ENCODE results near the gene EVC2. TPM values are rescaled to one million over a fixed set of nuclear protein-coding genes. Genes with fewer than 3 reads are reported as not detected.

The EVC2 gene
- total RNA-seq, 2 experiments from 2014 or later, result 0.68 to 0.69 TPM

GRCh38 chr4:5558502-5558901 is 149.9 kb downstream of the EVC2 start:
- Mint-ChIP-seq H3K9me3 (peaks cover 3% of the 10 kb centered on the region), H3K36me3 (no peaks in the 10 kb centered on the region), H3K27ac (no peak overlapping the region), H3K4me3 (no peak overlapping the region), H3K4me1 (no peaks in the 10 kb centered on the region), H3K27me3 (no peaks in the 10 kb centered on the region)
- POLR2A ChIA-PET, result no interaction called here
- DNase-seq, result no peak
- no peak for ATAC-seq (ENCODE audit: low read depth)

DNA sequence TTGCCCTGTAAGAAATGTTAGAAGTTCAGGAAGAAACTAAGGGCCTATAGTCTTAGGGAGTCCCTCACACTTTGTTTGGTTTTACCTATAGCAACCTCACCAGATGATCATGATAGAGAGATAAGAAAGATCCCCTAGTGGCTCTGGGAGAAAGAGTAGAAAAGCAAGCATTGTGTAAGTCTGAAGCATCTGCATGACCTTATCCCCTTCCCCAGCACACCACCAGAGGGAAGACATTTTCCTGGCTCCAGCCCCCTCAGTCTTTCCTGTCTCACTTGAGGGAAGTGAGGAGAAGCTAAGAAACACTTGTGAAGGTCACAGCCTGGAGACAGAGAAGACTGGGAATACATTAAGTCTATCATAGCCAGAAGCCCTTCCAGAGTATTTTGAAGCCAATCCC is 154.0 kb downstream of the EVC2 start:
- no peak overlapping the region for H3K4me3 Mint-ChIP-seq
- ATAC-seq (ENCODE audit: low read depth) (no peak), DNase-seq (no peak)
- H3K36me3 Mint-ChIP-seq, result no peaks in the 10 kb centered on the region
- no peaks in the 10 kb centered on the region for H3K27me3 Mint-ChIP-seq
- H3K27ac Mint-ChIP-seq, result no peak overlapping the region
- no peaks in the 10 kb centered on the region for H3K4me1 Mint-ChIP-seq
- H3K9me3 Mint-ChIP-seq, result peaks cover 7% of the 10 kb centered on the region
- POLR2A ChIA-PET, result no interaction called here

DNA sequence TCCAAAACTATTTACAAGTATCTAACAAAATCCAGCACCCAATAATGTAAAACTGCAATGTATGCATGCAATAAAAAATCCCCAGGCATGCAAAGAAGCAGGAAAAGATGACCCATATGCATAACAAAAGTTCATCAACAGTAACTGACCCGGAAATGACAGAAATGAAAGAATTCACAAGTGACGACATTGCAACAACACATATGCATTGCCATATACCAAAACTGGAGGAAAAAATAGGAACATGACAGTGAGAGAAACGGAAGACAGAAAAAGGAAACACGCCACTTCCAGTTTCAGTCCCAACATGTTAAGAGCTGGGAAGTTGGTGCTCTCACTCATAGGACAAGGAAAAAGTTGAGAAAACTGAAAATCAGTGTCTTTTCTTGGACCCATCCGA is 154.6 kb downstream of the EVC2 start:
- no peaks in the 10 kb centered on the region for H3K27me3 Mint-ChIP-seq
- POLR2A ChIA-PET, result no interaction called here

GRCh38 chr4:5552451-5552850 is 155.9 kb downstream of the EVC2 start:
- Mint-ChIP-seq H3K27me3 (no peaks in the 10 kb centered on the region), H3K9me3 (peaks cover 7% of the 10 kb centered on the region), H3K36me3 (no peaks in the 10 kb centered on the region), H3K4me3 (no peak overlapping the region), H3K4me1 (no peaks in the 10 kb centered on the region), H3K27ac (no peak overlapping the region)
- ATAC-seq (ENCODE audit: low read depth) (no peak), DNase-seq (no peak)
- POLR2A ChIA-PET, result no interaction called here

More for the DNA sequence above, 154.6 kb downstream of the EVC2 start:
- DNase-seq (no peak), ATAC-seq (ENCODE audit: low read depth) (no peak)
- Mint-ChIP-seq H3K9me3 (peaks cover 7% of the 10 kb centered on the region), H3K4me1 (no peaks in the 10 kb centered on the region), H3K36me3 (no peaks in the 10 kb centered on the region), H3K4me3 (no peak overlapping the region), H3K27ac (no peak overlapping the region)

DNA sequence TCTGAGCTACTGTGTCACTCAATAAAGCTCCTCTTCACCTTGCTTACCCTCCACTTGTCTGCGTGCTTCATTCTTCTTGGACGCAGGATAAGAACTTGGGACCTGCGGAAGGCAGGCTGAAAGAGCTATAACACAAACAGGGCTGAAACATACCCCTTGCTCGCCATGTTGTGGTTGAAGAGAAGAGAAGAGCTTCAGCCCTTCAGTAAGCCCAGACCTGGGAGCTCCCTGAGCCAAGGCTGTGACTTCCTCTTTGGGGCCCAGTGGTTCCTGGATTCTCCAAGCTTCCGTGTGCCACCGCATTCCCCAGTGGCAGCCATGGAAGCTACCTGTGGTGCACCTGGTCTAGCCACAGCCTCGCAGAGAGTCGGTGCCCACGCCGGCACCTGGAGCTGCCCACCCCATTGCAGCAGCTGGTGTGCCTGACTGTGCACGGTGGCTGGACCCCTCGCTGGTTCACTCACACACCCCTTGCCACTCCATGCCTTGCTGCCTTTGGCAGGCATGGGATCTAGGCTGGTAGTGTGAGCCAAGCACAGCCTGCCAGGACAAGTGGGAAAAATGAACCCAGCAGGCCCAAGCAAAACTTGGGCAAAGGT is 160.6 kb downstream of the EVC2 start:
- no peak for DNase-seq

GRCh38 chr4:5545271-5545670 is 163.1 kb downstream of the EVC2 start:
- DNase-seq, result no peak
- POLR2A ChIA-PET, result no interaction called here
- no peaks in the 10 kb centered on the region for H3K4me1 Mint-ChIP-seq
- no peak overlapping the region for H3K4me3 Mint-ChIP-seq
- ATAC-seq (ENCODE audit: low read depth), result no peak
- peaks cover 2% of the 10 kb centered on the region for H3K9me3 Mint-ChIP-seq
- H3K36me3 Mint-ChIP-seq, result no peaks in the 10 kb centered on the region
- H3K27me3 Mint-ChIP-seq, result no peaks in the 10 kb centered on the region
- H3K27ac Mint-ChIP-seq, result no peak overlapping the region

More for the DNA sequence above, 160.6 kb downstream of the EVC2 start:
- H3K9me3 Mint-ChIP-seq, result peaks cover 4% of the 10 kb centered on the region
- no peak overlapping the region for H3K4me3 Mint-ChIP-seq
- H3K4me1 Mint-ChIP-seq, result no peaks in the 10 kb centered on the region
- no peaks in the 10 kb centered on the region for H3K36me3 Mint-ChIP-seq
- POLR2A ChIA-PET, result no interaction called here
- no peaks in the 10 kb centered on the region for H3K27me3 Mint-ChIP-seq
- H3K27ac Mint-ChIP-seq, result no peak overlapping the region
- ATAC-seq (ENCODE audit: low read depth), result no peak

DNA sequence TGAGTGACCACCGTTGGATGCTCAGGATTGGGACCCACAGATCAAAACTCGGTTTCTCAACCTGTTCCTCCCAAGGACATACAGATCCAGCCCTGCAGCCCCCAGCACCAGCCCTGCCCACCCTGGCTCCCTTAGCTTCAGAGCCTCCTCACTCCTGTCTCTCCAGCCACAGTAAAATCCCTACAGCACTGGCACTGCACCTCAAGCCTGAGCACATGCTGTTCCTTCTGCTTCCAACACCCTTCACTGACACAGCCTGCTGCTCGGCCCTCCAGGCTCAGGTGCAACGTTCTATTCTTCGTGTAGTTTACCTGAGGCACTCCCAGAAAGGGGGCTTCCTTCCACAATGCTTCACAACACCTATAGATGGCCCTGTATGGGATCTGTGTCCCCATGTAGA is 163.6 kb downstream of the EVC2 start:
- H3K27ac Mint-ChIP-seq, result no peak overlapping the region
- no peaks in the 10 kb centered on the region for H3K4me1 Mint-ChIP-seq
- peaks cover under 1% of the 10 kb centered on the region for H3K9me3 Mint-ChIP-seq
- ATAC-seq (ENCODE audit: low read depth) (no peak), DNase-seq (no peak)
- no peaks in the 10 kb centered on the region for H3K36me3 Mint-ChIP-seq
- H3K27me3 Mint-ChIP-seq, result no peaks in the 10 kb centered on the region
- POLR2A ChIA-PET, result no interaction called here
- H3K4me3 Mint-ChIP-seq, result no peak overlapping the region

GRCh38 chr4:5543681-5544080 is 164.7 kb downstream of the EVC2 start:
- ATAC-seq (ENCODE audit: low read depth) (no peak), DNase-seq (no peak)
- POLR2A ChIA-PET, result no interaction called here
- no peaks in the 10 kb centered on the region for H3K36me3 Mint-ChIP-seq
- H3K9me3 Mint-ChIP-seq, result no peaks in the 10 kb centered on the region
- no peak overlapping the region for H3K4me3 Mint-ChIP-seq
- no peak overlapping the region for H3K27ac Mint-ChIP-seq
- H3K27me3 Mint-ChIP-seq, result no peaks in the 10 kb centered on the region
- no peaks in the 10 kb centered on the region for H3K4me1 Mint-ChIP-seq

GRCh38 chr4:5541169-5541568 is 167.2 kb downstream of the EVC2 start:
- Mint-ChIP-seq H3K4me3 (no peak overlapping the region), H3K27me3 (no peaks in the 10 kb centered on the region), H3K4me1 (no peaks in the 10 kb centered on the region), H3K27ac (no peak overlapping the region), H3K36me3 (no peaks in the 10 kb centered on the region), H3K9me3 (no peaks in the 10 kb centered on the region)
- ATAC-seq (ENCODE audit: low read depth), result no peak
- POLR2A ChIA-PET, result no interaction called here
- DNase-seq, result no peak

DNA sequence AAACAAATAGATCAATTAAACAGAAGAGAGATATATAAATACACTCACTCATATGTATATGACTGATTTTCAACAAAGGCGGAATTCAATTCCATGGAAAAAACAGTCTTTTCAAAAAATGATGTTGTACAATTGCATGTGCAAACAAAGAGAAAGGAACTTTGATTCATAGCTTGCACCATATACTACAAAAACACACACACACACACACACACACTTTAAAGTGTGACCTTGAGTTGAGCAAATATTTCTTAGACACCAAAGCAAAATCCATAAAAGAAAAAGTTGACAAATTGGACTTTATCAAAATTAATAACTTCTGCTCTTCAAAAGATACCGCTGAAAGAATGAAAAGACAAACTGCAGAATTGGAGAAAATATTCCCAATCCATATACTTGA is 168.8 kb downstream of the EVC2 start:
- Mint-ChIP-seq H3K36me3 (no peaks in the 10 kb centered on the region), H3K27me3 (no peaks in the 10 kb centered on the region), H3K27ac (no peak overlapping the region), H3K9me3 (peaks cover 2% of the 10 kb centered on the region), H3K4me3 (no peak overlapping the region), H3K4me1 (no peaks in the 10 kb centered on the region)
- ATAC-seq (ENCODE audit: low read depth), result no peak
- POLR2A ChIA-PET, result no interaction called here
- DNase-seq, result no peak

DNA sequence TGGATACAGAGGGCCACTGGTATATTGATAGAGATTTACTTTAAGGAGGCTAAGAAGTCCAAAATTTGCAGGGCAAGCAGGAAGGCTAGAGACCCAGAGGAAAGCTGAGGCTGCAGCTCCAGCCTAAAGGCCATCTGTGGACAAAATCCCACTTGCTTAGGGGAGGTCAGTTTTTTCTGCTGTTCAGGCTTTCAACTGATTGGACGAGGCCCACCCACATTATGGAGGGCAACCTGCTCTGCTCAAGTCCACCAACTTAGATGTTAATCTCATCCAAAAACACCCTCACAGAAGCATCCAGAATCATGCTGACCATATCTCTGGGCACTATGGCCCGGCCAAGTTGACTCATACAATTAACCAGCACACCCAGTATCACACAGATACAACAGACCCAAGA is 176.3 kb downstream of the EVC2 start:
- Mint-ChIP-seq H3K9me3 (peaks cover 20% of the 10 kb centered on the region), H3K4me3 (no peak overlapping the region), H3K4me1 (no peaks in the 10 kb centered on the region), H3K27ac (no peak overlapping the region), H3K27me3 (no peaks in the 10 kb centered on the region), H3K36me3 (no peaks in the 10 kb centered on the region)
- DNase-seq, result no peak
- POLR2A ChIA-PET, result no interaction called here
- no peak for ATAC-seq (ENCODE audit: low read depth)

GRCh38 chr4:5528031-5528436 is 180.3 kb downstream of the EVC2 start:
- ATAC-seq (ENCODE audit: low read depth), result no peak
- POLR2A ChIA-PET, result no interaction called here
- H3K27ac Mint-ChIP-seq, result no peak overlapping the region
- DNase-seq, result no peak
- H3K36me3 Mint-ChIP-seq, result no peaks in the 10 kb centered on the region
- H3K4me1 Mint-ChIP-seq, result no peaks in the 10 kb centered on the region
- no peak overlapping the region for H3K4me3 Mint-ChIP-seq
- H3K27me3 Mint-ChIP-seq, result no peaks in the 10 kb centered on the region
- H3K9me3 Mint-ChIP-seq, result peaks cover 12% of the 10 kb centered on the region

DNA sequence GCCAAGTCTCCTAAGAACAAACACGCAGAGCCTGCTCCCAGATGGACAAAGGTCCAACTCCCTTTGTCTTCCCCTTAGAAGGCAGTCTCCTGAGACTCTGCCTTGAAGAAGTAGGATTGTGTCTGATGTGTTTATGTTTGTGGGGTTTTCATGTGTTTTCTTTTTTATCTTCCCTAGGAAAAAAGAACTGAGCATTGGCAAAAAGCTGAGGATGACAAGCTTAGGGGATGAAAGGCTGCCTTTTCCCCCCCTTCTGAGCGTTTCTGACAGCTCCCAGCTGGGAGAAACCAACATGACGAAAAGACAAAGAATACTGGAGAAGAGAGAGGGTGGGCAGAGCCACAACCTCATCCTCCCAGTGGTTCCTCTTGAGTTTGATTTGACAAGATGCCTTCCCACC is 181.1 kb downstream of the EVC2 start:
- H3K27me3 Mint-ChIP-seq, result no peaks in the 10 kb centered on the region
- H3K27ac Mint-ChIP-seq, result no peak overlapping the region
- POLR2A ChIA-PET, result no interaction called here
- no peaks in the 10 kb centered on the region for H3K4me1 Mint-ChIP-seq
- ATAC-seq (ENCODE audit: low read depth) (no peak), DNase-seq (no peak)
- no peak overlapping the region for H3K4me3 Mint-ChIP-seq
- H3K36me3 Mint-ChIP-seq, result no peaks in the 10 kb centered on the region
- peaks cover 9% of the 10 kb centered on the region for H3K9me3 Mint-ChIP-seq

GRCh38 chr4:5526080-5526846 is 182.1 kb downstream of the EVC2 start:
- peaks cover 9% of the 10 kb centered on the region for H3K9me3 Mint-ChIP-seq
- H3K27me3 Mint-ChIP-seq, result no peaks in the 10 kb centered on the region
- H3K4me3 Mint-ChIP-seq, result no peak overlapping the region
- H3K27ac Mint-ChIP-seq, result no peak overlapping the region
- H3K36me3 Mint-ChIP-seq, result no peaks in the 10 kb centered on the region
- POLR2A ChIA-PET, result no interaction called here
- no peak for ATAC-seq (ENCODE audit: low read depth)
- H3K4me1 Mint-ChIP-seq, result no peaks in the 10 kb centered on the region
- no peak for DNase-seq
